ENCODE measurements around the gene AGA.

Gene AGA

GRCh38 chr4:177473991-177474390, 31.8 kb upstream of the AGA start:
- H3K9ac ChIP-seq (ENCODE audit: low read length), result no peak overlapping the region
- no peak overlapping the region for H3K4me3 ChIP-seq (ENCODE audit: low read length)
- H3K27me3 ChIP-seq (ENCODE audit: control insufficient read depth, insufficient read depth, low read length), result no peaks in the 10 kb centered on the region
- no peaks in the 10 kb centered on the region for H3K36me3 ChIP-seq (ENCODE audit: control insufficient read depth, insufficient read depth, low read length)
- no peaks in the 10 kb centered on the region for H3K4me1 ChIP-seq (ENCODE audit: control insufficient read depth, insufficient read depth, low read length)
- H3K27ac ChIP-seq (ENCODE audit: low read depth, low read length), result no peak overlapping the region

- Histone ChIP-seq H3K4me3 (ENCODE audit: low read length) (no peak overlapping the region), H3K27me3 (ENCODE audit: control insufficient read depth, insufficient read depth, low read length) (no peaks in the 10 kb centered on the region), H3K9ac (ENCODE audit: low read length) (no peak overlapping the region), H3K36me3 (ENCODE audit: control insufficient read depth, insufficient read depth, low read length) (no peaks in the 10 kb centered on the region), H3K27ac (ENCODE audit: low read depth, low read length) (no peak overlapping the region), H3K4me1 (ENCODE audit: control insufficient read depth, insufficient read depth, low read length) (no peaks in the 10 kb centered on the region)
Measured at GRCh38 chr4:177464026-177464425, 21.8 kb upstream of the AGA start.

- Histone ChIP-seq H3K4me1 (ENCODE audit: control insufficient read depth, insufficient read depth, low read length) (no peaks in the 10 kb centered on the region), H3K27me3 (ENCODE audit: control insufficient read depth, insufficient read depth, low read length) (no peaks in the 10 kb centered on the region), H3K4me3 (ENCODE audit: low read length) (no peak overlapping the region), H3K9ac (ENCODE audit: low read length) (no peak overlapping the region), H3K27ac (ENCODE audit: low read depth, low read length) (no peak overlapping the region), H3K36me3 (ENCODE audit: control insufficient read depth, insufficient read depth, low read length) (no peaks in the 10 kb centered on the region)
Measured at GRCh38 chr4:177461606-177462005, 19.4 kb upstream of the AGA start.

GRCh38 chr4:177460460-177460859, 18.2 kb upstream of the AGA start:
- Histone ChIP-seq H3K4me3 (ENCODE audit: low read length) (no peak overlapping the region), H3K9ac (ENCODE audit: low read length) (no peak overlapping the region), H3K27ac (ENCODE audit: low read depth, low read length) (no peak overlapping the region), H3K36me3 (ENCODE audit: control insufficient read depth, insufficient read depth, low read length) (no peaks in the 10 kb centered on the region), H3K27me3 (ENCODE audit: control insufficient read depth, insufficient read depth, low read length) (no peaks in the 10 kb centered on the region), H3K4me1 (ENCODE audit: control insufficient read depth, insufficient read depth, low read length) (no peaks in the 10 kb centered on the region)

DNA sequence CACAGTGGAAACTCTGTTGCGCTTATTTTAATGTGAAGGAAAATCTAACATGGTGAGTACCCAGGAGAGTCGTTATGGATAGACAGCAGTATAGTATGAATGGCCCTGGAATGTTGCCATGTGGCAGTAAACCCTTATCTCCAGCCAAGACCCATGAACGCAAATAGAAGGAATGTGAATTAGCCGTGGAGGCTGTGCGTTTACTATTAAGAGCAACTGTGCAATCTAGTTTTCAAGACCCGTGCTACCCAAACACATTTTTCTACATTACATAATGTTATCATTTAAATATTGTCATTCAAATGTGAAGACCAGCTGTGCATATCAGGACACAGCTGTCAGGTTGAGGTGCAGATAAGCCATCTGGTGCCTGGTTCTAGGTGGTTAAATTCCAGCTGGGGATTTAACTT, 13.3 kb upstream of the AGA start:
- no peaks in the 10 kb centered on the region for H3K27me3 ChIP-seq (ENCODE audit: control insufficient read depth, insufficient read depth, low read length)
- no peak overlapping the region for H3K27ac ChIP-seq (ENCODE audit: low read depth, low read length)
- H3K9ac ChIP-seq (ENCODE audit: low read length), result no peak overlapping the region
- no peak overlapping the region for H3K4me3 ChIP-seq (ENCODE audit: low read length)
- H3K36me3 ChIP-seq (ENCODE audit: control insufficient read depth, insufficient read depth, low read length), result no peaks in the 10 kb centered on the region
- H3K4me1 ChIP-seq (ENCODE audit: control insufficient read depth, insufficient read depth, low read length), result no peaks in the 10 kb centered on the region

GRCh38 chr4:177453116-177453515, 10.9 kb upstream of the AGA start:
- H3K36me3 ChIP-seq (ENCODE audit: control insufficient read depth, insufficient read depth, low read length), result no peaks in the 10 kb centered on the region
- H3K27me3 ChIP-seq (ENCODE audit: control insufficient read depth, insufficient read depth, low read length), result no peaks in the 10 kb centered on the region
- no peak overlapping the region for H3K27ac ChIP-seq (ENCODE audit: low read depth, low read length)
- no peaks in the 10 kb centered on the region for H3K4me1 ChIP-seq (ENCODE audit: control insufficient read depth, insufficient read depth, low read length)
- H3K4me3 ChIP-seq (ENCODE audit: low read length), result no peak overlapping the region
- H3K9ac ChIP-seq (ENCODE audit: low read length), result no peak overlapping the region

GRCh38 chr4:177451108-177451500, 8.9 kb upstream of the AGA start:
- Histone ChIP-seq H3K27me3 (ENCODE audit: control insufficient read depth, insufficient read depth, low read length) (no peaks in the 10 kb centered on the region), H3K27ac (ENCODE audit: low read depth, low read length) (no peak overlapping the region)

DNA sequence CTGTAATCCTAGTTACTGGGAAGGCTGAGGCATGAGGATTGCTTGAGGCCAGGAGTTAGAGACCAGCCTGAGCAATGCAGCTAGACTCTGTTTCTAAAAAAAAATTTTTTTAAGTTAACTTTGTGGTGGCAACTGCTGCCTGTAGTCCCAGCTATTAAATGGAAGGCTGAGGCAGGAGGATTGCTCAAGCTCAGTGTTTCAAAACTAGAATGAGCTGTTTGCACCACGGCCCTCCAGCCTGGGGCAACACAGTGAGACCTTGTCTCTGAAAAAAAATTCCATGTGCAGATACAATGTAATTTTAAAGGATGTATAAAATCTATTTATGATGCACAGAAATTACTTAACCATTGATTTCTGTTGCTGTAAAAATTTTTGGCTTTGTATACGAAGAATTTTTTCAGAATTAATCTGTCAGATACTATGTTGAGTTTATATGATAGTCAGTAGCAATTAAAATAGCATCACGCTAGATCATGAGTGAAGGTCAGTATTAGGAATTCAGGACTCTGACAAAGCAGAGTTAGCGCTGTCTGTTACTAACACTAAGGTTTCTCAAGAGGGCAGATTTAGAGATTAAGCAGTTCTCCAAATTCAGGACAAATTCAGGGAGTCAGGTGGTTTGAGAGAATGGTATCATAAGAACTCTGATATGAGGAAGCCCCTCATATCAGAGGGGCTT, 8.3 kb upstream of the AGA start:
- Histone ChIP-seq H3K27ac (ENCODE audit: low read depth, low read length) (no peak overlapping the region), H3K9ac (ENCODE audit: low read length) (no peak overlapping the region), H3K4me3 (ENCODE audit: low read length) (no peak overlapping the region), H3K4me1 (ENCODE audit: control insufficient read depth, insufficient read depth, low read length) (no peaks in the 10 kb centered on the region), H3K36me3 (ENCODE audit: control insufficient read depth, insufficient read depth, low read length) (no peaks in the 10 kb centered on the region), H3K27me3 (ENCODE audit: control insufficient read depth, insufficient read depth, low read length) (no peaks in the 10 kb centered on the region)

More at GRCh38 chr4:177451108-177451500, 8.9 kb upstream of the AGA start:
- Histone ChIP-seq H3K36me3 (ENCODE audit: control insufficient read depth, insufficient read depth, low read length) (no peaks in the 10 kb centered on the region), H3K4me1 (ENCODE audit: control insufficient read depth, insufficient read depth, low read length) (no peaks in the 10 kb centered on the region), H3K9ac (ENCODE audit: low read length) (no peak overlapping the region), H3K4me3 (ENCODE audit: low read length) (no peak overlapping the region)

DNA sequence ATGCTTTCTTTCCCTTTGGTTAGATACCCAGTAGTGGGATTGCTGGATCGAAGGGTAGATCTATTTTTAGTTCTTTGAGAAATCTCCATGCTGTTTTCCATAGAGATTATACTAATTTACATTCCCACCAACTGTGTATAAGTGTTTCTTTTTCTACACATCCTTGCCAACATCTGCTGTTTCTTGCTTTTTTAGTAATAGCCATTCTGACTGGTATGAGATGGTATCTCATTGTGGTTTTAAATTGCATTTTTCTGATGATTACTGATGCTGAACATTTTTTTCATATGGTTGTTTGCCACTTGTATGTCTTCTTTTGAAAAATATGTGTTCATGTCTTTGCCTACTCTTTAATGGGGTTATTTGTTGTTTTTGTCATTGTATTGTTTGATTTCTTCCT, 6.6 kb upstream of the AGA start:
- H3K27me3 ChIP-seq (ENCODE audit: control insufficient read depth, insufficient read depth, low read length), result no peaks in the 10 kb centered on the region
- no peak overlapping the region for H3K27ac ChIP-seq (ENCODE audit: low read depth, low read length)
- H3K4me1 ChIP-seq (ENCODE audit: control insufficient read depth, insufficient read depth, low read length), result no peaks in the 10 kb centered on the region
- H3K4me3 ChIP-seq (ENCODE audit: low read length), result no peak overlapping the region
- no peaks in the 10 kb centered on the region for H3K36me3 ChIP-seq (ENCODE audit: control insufficient read depth, insufficient read depth, low read length)
- H3K9ac ChIP-seq (ENCODE audit: low read length), result no peak overlapping the region

DNA sequence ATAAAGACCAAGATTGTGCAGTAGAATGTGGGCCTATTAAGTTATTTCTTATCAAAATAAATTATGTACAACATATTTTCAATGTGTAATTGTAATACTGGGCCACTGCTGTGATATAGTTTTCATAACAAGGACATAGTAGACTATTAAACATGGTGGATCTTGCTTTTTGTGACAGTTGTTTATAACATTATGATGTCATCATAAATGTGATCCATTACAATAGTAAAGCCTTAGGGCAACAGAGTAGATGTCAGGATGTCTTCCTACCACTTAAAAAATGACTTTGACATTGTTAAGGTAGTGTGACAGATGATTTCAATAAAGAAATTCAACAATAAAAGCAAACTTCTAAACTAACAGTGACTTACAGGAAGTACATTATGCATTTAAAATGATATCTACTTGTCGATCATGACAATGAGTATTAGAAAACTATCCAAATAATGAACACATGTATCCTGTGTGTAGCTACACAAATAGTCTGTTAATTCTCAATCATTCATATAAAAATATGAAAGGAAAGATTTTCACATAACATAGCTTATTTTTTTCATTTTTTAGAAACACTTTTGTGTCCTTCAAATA, 5.3 kb upstream of the AGA start:
- Histone ChIP-seq H3K36me3 (ENCODE audit: control insufficient read depth, insufficient read depth, low read length) (no peaks in the 10 kb centered on the region), H3K9ac (ENCODE audit: low read length) (no peak overlapping the region), H3K4me3 (ENCODE audit: low read length) (no peak overlapping the region), H3K4me1 (ENCODE audit: control insufficient read depth, insufficient read depth, low read length) (no peaks in the 10 kb centered on the region), H3K27me3 (ENCODE audit: control insufficient read depth, insufficient read depth, low read length) (no peaks in the 10 kb centered on the region), H3K27ac (ENCODE audit: low read depth, low read length) (no peak overlapping the region)

DNA sequence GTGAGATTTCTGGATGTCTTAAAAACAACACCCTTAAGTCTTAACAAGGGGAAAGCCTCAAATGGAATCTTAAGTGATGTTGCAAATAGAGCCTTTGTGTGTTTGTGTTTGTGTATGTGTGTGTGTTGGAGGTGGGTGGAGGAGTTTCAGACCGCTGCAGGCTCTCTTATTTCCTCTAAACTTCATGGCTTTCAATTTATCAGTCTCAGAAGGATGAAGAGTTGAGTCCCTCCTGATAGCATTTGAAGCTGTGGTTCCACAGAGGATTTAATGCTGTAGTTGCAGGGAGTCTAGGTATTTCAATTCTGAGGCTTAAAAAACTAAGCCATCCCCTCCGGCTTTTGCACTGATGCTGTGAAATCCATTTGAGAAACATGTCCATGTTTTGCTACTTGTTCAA, 4.3 kb upstream of the AGA start:
- H3K36me3 ChIP-seq (ENCODE audit: control insufficient read depth, insufficient read depth, low read length), result no peaks in the 10 kb centered on the region
- H3K4me3 ChIP-seq (ENCODE audit: low read length), result no peak overlapping the region
- no peaks in the 10 kb centered on the region for H3K4me1 ChIP-seq (ENCODE audit: control insufficient read depth, insufficient read depth, low read length)
- no peak overlapping the region for H3K9ac ChIP-seq (ENCODE audit: low read length)
- H3K27me3 ChIP-seq (ENCODE audit: control insufficient read depth, insufficient read depth, low read length), result no peaks in the 10 kb centered on the region
- H3K27ac ChIP-seq (ENCODE audit: low read depth, low read length), result no peak overlapping the region

- peaks cover 4% of the 10 kb centered on the region for H3K4me1 ChIP-seq (ENCODE audit: control insufficient read depth, insufficient read depth, low read length)
- no peak overlapping the region for H3K4me3 ChIP-seq (ENCODE audit: low read length)
- no peaks in the 10 kb centered on the region for H3K27me3 ChIP-seq (ENCODE audit: control insufficient read depth, insufficient read depth, low read length)
- no peak overlapping the region for H3K27ac ChIP-seq (ENCODE audit: low read depth, low read length)
- no peak overlapping the region for H3K9ac ChIP-seq (ENCODE audit: low read length)
- no peaks in the 10 kb centered on the region for H3K36me3 ChIP-seq (ENCODE audit: control insufficient read depth, insufficient read depth, low read length)
Measured at GRCh38 chr4:177444911-177445736, 2.9 kb upstream of the AGA start.

All from rectal smooth muscle tissue (tissue), 1 donor.